Heart left ventricle (tissue), 16 donors: ENCODE results near the gene ECM2. TPM values are rescaled to one million over a fixed set of nuclear protein-coding genes. Genes with fewer than 3 reads are reported as not detected.

ENCODE experiments used
- ATAC-seq, 4 donors: fragments of 200-7000 bp; cut with Tn5 transposase; one replicate each; pipeline ENCODE4 v1.9.1; 2020 to 2022; ENCODE audit warnings: moderate library complexity in 4 of 4, mild to moderate bottlenecking in 3 of 4, moderate number of reproducible peaks in 1 of 4
- DNase-seq, 5 donors: peaks; one replicate each; pipeline ENCODE4 v3.0.0-alpha.2; 2020
- H3K27ac ChIP-seq, 12 donors: fragments of 200-600 bp; sonication (generic) in 4 of 12; one replicate each; pipeline versions ENCODE4 v1.5.0 to v1.8.0; 2016 to 2022; ENCODE audit warnings: mild to moderate bottlenecking in 2 of 12
- H3K27me3 ChIP-seq, 9 donors: fragments of 200-600 bp; sonication (generic) in 2 of 9; one replicate each; pipeline versions ENCODE4 v1.5.1 to v1.8.0; 2016 to 2022; ENCODE audit warnings: mild to moderate bottlenecking in 3 of 9
- H3K36me3 ChIP-seq, 9 donors: fragments of 200-600 bp; sonication (generic) in 2 of 9; one replicate each; pipeline versions ENCODE4 v1.5.0 to v1.8.0; 2018 to 2022; ENCODE audit warnings: mild to moderate bottlenecking in 2 of 9
- H3K4me1 ChIP-seq, 12 donors: fragments of 200-600 bp; sonication (generic) in 4 of 12; one replicate each; pipeline versions ENCODE4 v1.5.0 to v1.8.0; 2016 to 2022; ENCODE audit warnings: mild to moderate bottlenecking in 3 of 12
- H3K4me3 ChIP-seq, 12 donors: fragments of 200-600 bp; sonication (generic) in 4 of 12; one replicate each; pipeline versions ENCODE4 v1.5.0 to v1.8.0; 2017 to 2022; ENCODE audit warnings: mild to moderate bottlenecking in 9 of 12, moderate library complexity in 4 of 12
- H3K9me3 ChIP-seq, 12 donors: fragments of 200-600 bp; sonication (generic) in 4 of 12; one replicate each; pipeline versions ENCODE4 v1.5.0 to v1.8.0; 2016 to 2022; ENCODE audit warnings: mild to moderate bottlenecking in 1 of 12
- CTCF ChIP-seq, 12 donors: fragments of 200-600 bp; sonication (generic) in 4 of 12; IDR thresholded peaks; one replicate each; pipeline versions ENCODE4 v1.5.0 to v1.8.0; 2018 to 2022; ENCODE audit warnings: antibody characterized with exemption in 12 of 12, mild to moderate bottlenecking in 5 of 12
- POLR2A ChIP-seq, 2 donors: fragments of 450-650 bp; IDR thresholded peaks; one replicate each; pipeline ENCODE4 v1.6.1; 2017; ENCODE audit warnings: antibody characterized with exemption in 2 of 2, mild to moderate bottlenecking in 2 of 2, moderate library complexity in 2 of 2
- WGBS, 4 donors: extraction: QIAGEN DNeasy Blood & Tissue Kit in 2 of 4; methylation state at CpG; one replicate each; pipeline versions ENCODE4 v1.1.5 to v1.1.7; 2013 to 2018; 5-methylcytosine and 5-hydroxymethylcytosine counted together
- intact Hi-C, 10 donors: fragments of 100-400 bp; cut with DNase I; formaldehyde crosslinking; loops; one replicate each; pipeline versions ENCODE4 v1.11.1 to v1.14.2; 2022
- polyA plus RNA-seq, 2 donors: library from polyadenylated mRNA; stranded (reverse); fragments of 200-250 nt; gene quantifications; one replicate each; pipeline ENCODE4 v1.2.3, GENCODE V29; 2013
- total RNA-seq, 9 donors: library from RNA; depleted of rRNA in 2 of 9; stranded (reverse); fragments of >200 nt in 2 of 9; fragmentation: NEBNext Ultra II Directional in 3 of 9; extraction: Animal tissue kit (Norgen Biotek cat#: 25700) in 3 of 9; gene quantifications; one replicate each; pipeline versions ENCODE4 v1.1.0 to v1.2.4, GENCODE V29; 2016 to 2023
- donor health status: ischemic (EF 13 %, LVEDD 7.1; RV severe dilation, severe dysfunction).
- donor health status: healthy with polysubstance abuse.
- donor health status: DM: no; HTN: yes; CAD: no.
- donor health status: DM: no; HTN: no; CAD: no.
- donor health status: ischemic (EF 25% LVEDD 6.9; RV normal size, moderate dysfunction).
- donor health status: ischemic (EF 25% LVEDD 5.7; RV mildly dilated, moderate dysfunction).
- donor health status: healthy.
- donor health status: DM: yes; HTN: yes; CAD: no.
- donor health status: ischemic (EF 35%, LVEDD 5.7; RV mildly dilated, moderate dysfunction).
- donor health status: nonischemic (EF 11% LVEDD 7.7; RV severe dilation, severe dysfunction).
- donor health status: DM: yes; HTN: yes; CAD: no.
- donor health status: PGD.
- donor health status: ischemic (EF 29% LVEDD 5.4; RV normal size, mild dysfunction).
- donor health status: nonischemic (EF 23%, LVEDD 6.1; RV moderate dilation, normal function).

The ECM2 gene
- total and polyA plus RNA-seq, 11 donors, result 1.6 to 32.4 (median 9.2) TPM

DNA sequence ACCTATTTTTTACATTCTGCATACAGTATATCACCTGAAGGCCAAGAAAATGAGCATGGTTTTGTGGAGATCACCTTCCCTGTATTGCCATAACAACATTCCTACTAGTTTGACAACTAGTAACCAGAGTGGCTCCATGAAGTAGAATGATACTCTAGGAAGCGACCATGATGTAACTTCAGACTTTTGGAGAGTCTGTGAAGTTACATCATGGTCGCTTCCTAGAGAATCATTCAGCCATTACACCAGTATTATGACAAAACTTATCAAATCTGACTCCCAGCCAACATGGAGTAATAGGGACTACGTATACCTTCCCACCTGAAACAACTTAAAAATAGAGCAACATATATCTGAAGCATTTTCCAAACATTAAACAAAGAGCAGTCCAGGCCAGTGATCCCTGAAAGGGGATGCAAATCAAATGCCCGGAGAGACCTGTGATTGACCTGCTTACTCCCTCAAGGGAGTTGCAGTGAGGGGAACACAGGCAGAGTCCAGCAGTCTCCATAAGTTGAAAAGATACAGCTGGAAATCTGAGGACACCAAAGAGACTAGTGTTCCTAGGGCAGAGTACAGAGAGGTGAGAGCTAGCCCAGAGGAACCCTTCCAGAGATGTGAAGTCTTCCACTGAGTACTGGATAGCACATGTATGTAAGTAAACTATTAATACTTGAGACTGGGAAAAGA is 7.8 kb downstream of the ECM2 start:
- TF ChIP-seq POLR2A (IDR thresholded peaks at IDR 0.05), result no peak
- TF ChIP-seq CTCF (IDR thresholded peaks at IDR 0.05), result no peak
- H3K27me3 ChIP-seq, result no peaks in the 10 kb centered on the region
- 66 to 73% (median 69%) methylated on average over 4 of the region's 4 CpGs for WGBS, 4 donors
- intact Hi-C loops, result loop anchor here in 1 of 10 donors (10.0 kb wide), 1 partner anchor 83 kb away; no protein-coding TSS in a partner anchor
- ATAC-seq, result peak; percentile 38 to 80 (median 73)
- no peak overlapping the region for H3K4me3 ChIP-seq
- H3K27ac ChIP-seq, result peak overlapping the region in 10 of 12 donors; percentile 4 to 71 (median 42)
- peaks cover 0 to 18% (median 0%) of the 10 kb centered on the region in 12 donors for H3K4me1 ChIP-seq
- no peak for DNase-seq
- peaks cover 0 to 40% (median 0%) of the 10 kb centered on the region in 12 donors for H3K9me3 ChIP-seq
- no peaks in the 10 kb centered on the region for H3K36me3 ChIP-seq

DNA sequence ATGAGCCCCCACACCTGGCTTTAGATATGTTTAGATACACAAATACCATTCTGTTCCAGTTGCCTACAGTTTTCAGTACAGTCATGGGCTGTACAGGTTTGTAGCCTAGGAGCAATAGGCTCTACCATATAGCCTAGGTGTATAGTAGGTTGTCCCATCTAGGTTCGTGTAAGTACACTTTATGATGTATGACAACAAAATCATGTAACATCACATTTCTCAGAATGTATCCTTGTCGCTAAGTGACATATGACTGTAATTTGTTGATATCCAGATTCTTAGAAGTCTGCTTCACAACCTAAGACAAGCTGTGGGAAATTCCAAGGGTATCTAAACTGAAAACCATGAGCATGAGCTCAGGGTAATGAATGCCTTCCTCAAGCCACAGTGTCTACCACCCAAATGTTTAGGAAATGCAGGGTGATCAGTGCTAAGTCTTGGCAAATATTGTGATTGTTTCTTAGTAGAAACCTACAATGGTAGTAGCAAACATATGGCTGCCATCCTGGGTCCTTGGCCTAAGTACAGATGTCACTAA is 8.4 kb downstream of the ECM2 start:
- Histone ChIP-seq H3K4me1 (peaks cover 0 to 18% (median 0%) of the 10 kb centered on the region in 12 donors), H3K4me3 (no peak overlapping the region), H3K27ac (peak overlapping the region in 7 of 12 donors; percentile 30 to 71 (median 53)), H3K27me3 (no peaks in the 10 kb centered on the region), H3K36me3 (no peaks in the 10 kb centered on the region), H3K9me3 (peaks cover 0 to 34% (median 0%) of the 10 kb centered on the region in 12 donors)
- intact Hi-C loops, result loop anchor here in 1 of 10 donors (10.0 kb wide), 1 partner anchor 83 kb away; no protein-coding TSS in a partner anchor
- ATAC-seq, result no peak
- no peak for DNase-seq
- WGBS, 4 donors, result 94 to 97% (median 95%) methylated on average over 2 of the region's 2 CpGs
- TF ChIP-seq CTCF (IDR thresholded peaks at IDR 0.05), result no peak
- TF ChIP-seq POLR2A (IDR thresholded peaks at IDR 0.05), result no peak

GRCh38 chr9:92525306-92525705 is 10.5 kb downstream of the ECM2 start:
- H3K36me3 ChIP-seq, result peaks cover 0 to 9% (median 0%) of the 10 kb centered on the region in 9 donors
- H3K27me3 ChIP-seq, result no peaks in the 10 kb centered on the region
- H3K9me3 ChIP-seq, result peaks cover 0 to 13% (median 0%) of the 10 kb centered on the region in 12 donors
- 95 to 99% (median 97%) methylated on average over 5 of the region's 5 CpGs for WGBS, 4 donors
- intact Hi-C loops, result loop anchor here in 1 of 10 donors (10.0 kb wide), 1 partner anchor 81 kb away; no protein-coding TSS in a partner anchor
- DNase-seq, result no peak
- no peak for TF ChIP-seq CTCF (IDR thresholded peaks at IDR 0.05)
- TF ChIP-seq POLR2A (IDR thresholded peaks at IDR 0.05), result no peak
- H3K27ac ChIP-seq, result no peak overlapping the region
- peaks cover 0 to 18% (median 0%) of the 10 kb centered on the region in 12 donors for H3K4me1 ChIP-seq
- ATAC-seq, result no peak
- no peak overlapping the region for H3K4me3 ChIP-seq

- ATAC-seq, result no peak
- Histone ChIP-seq H3K36me3 (peaks cover 0 to 9% (median 0%) of the 10 kb centered on the region in 9 donors), H3K27me3 (no peaks in the 10 kb centered on the region), H3K4me3 (no peak overlapping the region), H3K4me1 (peaks cover 0 to 18% (median 0%) of the 10 kb centered on the region in 12 donors), H3K27ac (no peak overlapping the region), H3K9me3 (peaks cover 0 to 9% (median 0%) of the 10 kb centered on the region in 12 donors)
- TF ChIP-seq CTCF (IDR thresholded peaks at IDR 0.05), result no peak
- intact Hi-C loops, result loop anchor here in 1 of 10 donors (10.0 kb wide), 1 partner anchor 80 kb away; no protein-coding TSS in a partner anchor
- WGBS, 4 donors, result 92 to 100% (median 99%) methylated on average over 1 of the region's 1 CpG
- no peak for DNase-seq
Observed at GRCh38 chr9:92524881-92525280, 10.9 kb downstream of the ECM2 start.
